MCF 10A (cell line): Measurements from ENCODE around the gene RAPH1. TPM values are rescaled to one million over a fixed set of nuclear protein-coding genes. Genes with fewer than 3 reads are reported as not detected.

Source experiments
- BruUV-seq: library from RNA; stranded (reverse); fragments of 400-500 nt; replicated peaks from 2 replicates; lab custom pipeline; 2021; lab: Mats Ljungman, UMichigan
- CTCF ChIA-PET: fragments of 300-600 bp; sonication (Branson Sonifier 250); formaldehyde crosslinking; extraction: SDS; loops from one replicate; lab custom pipeline; 2021; ENCODE audit warnings: antibody characterized with exemption, inconsistent platforms; lab: Yijun Ruan, JAX
- POLR2A ChIA-PET: fragments of 300-600, 350-650 bp; sonication (Branson Sonifier 250); formaldehyde crosslinking; extraction: SDS; loops from one replicate; lab custom pipeline; 2020; ENCODE audit warnings: antibody characterized with exemption, inconsistent platforms; lab: Yijun Ruan, JAX
- DNase-seq: peaks from one replicate; pipeline ENCODE4 v3.0.0-alpha.2; 2018; ENCODE audit not compliant: unreplicated experiment
- H3K27ac Mint-ChIP-seq: one replicate; pipeline ENCODE4 v1.8.0; 2022; ENCODE audit warnings: mild to moderate bottlenecking, low read depth, mixed read lengths; ENCODE audit not compliant: unreplicated experiment
- H3K27me3 Mint-ChIP-seq: one replicate; pipeline ENCODE4 v1.8.0; 2022; ENCODE audit warnings: mixed read lengths; ENCODE audit not compliant: insufficient read depth, unreplicated experiment
- H3K36me3 Mint-ChIP-seq: one replicate; pipeline ENCODE4 v1.8.0; 2022; ENCODE audit warnings: mild to moderate bottlenecking, moderate library complexity, mixed read lengths; ENCODE audit not compliant: insufficient read depth, unreplicated experiment
- H3K4me1 Mint-ChIP-seq: one replicate; pipeline ENCODE4 v1.8.0; 2022; ENCODE audit warnings: mixed read lengths; ENCODE audit not compliant: insufficient read depth, unreplicated experiment
- H3K4me3 Mint-ChIP-seq: one replicate; pipeline ENCODE4 v1.8.0; 2022; ENCODE audit warnings: mild to moderate bottlenecking, moderate library complexity, mixed read lengths; ENCODE audit not compliant: unreplicated experiment
- H3K9me3 Mint-ChIP-seq: one replicate; pipeline ENCODE4 v1.8.0; 2022; ENCODE audit warnings: mixed read lengths; ENCODE audit not compliant: unreplicated experiment
- CTCF ChIP-seq: fragments of 200-600 bp; IDR thresholded peaks from one replicate; pipeline ENCODE4 v1.8.0; 2022; ENCODE audit warnings: antibody characterized with exemption, mild to moderate bottlenecking; ENCODE audit not compliant: unreplicated experiment
- intact Hi-C: fragments of 100-400 bp; cut with micrococcal nuclease; formaldehyde crosslinking; loops from 2 replicates; pipeline ENCODE4 v1.14.1; 2022
- total RNA-seq: library from RNA; stranded (reverse); gene quantifications from 2 replicates; pipeline ENCODE4 v1.2.3, GENCODE V29; 2022

The RAPH1 gene
- total RNA-seq, 1 experiment from 2014 or later: 79.8 TPM

GRCh38 chr2:203583084-203583695 is 48.1 kb upstream of the RAPH1 start:
- Mint-ChIP-seq H3K36me3 (no peaks in the 10 kb centered on the region), H3K4me1 (peaks cover 41% of the 10 kb centered on the region), H3K4me3 (no peak overlapping the region), H3K9me3 (no peaks in the 10 kb centered on the region), H3K27me3 (no peaks in the 10 kb centered on the region), H3K27ac (no peak overlapping the region)
- ChIA-PET CTCF (interaction anchor here (0.5 to 0.7 kb wide), 3 partner anchors 8 to 266 kb away, joined by 3 to 5 read pairs (median 3); no protein-coding TSS in a partner anchor), POLR2A (interaction anchor here (0.6 kb wide), 1 partner anchor 27 kb away, joined by 3 read pairs; no protein-coding TSS in a partner anchor)
- intact Hi-C loops: no loop called here
- BruUV-seq: no TSS peak
- no peak for TF ChIP-seq CTCF
- no peak for DNase-seq

GRCh38 chr2:203582468-203582867 is 47.4 kb upstream of the RAPH1 start:
- peak; percentile 19 for DNase-seq
- no peaks in the 10 kb centered on the region for H3K27me3 Mint-ChIP-seq
- no peaks in the 10 kb centered on the region for H3K9me3 Mint-ChIP-seq
- no peak overlapping the region for H3K27ac Mint-ChIP-seq
- intact Hi-C loops: no loop called here
- BruUV-seq: no TSS peak
- H3K4me3 Mint-ChIP-seq: no peak overlapping the region
- no peaks in the 10 kb centered on the region for H3K36me3 Mint-ChIP-seq
- TF ChIP-seq CTCF: no peak
- CTCF ChIA-PET: no interaction called here
- peaks cover 41% of the 10 kb centered on the region for H3K4me1 Mint-ChIP-seq
- POLR2A ChIA-PET: no interaction called here

- H3K4me1 Mint-ChIP-seq: peaks cover 32% of the 10 kb centered on the region
- no peaks in the 10 kb centered on the region for H3K9me3 Mint-ChIP-seq
- H3K27me3 Mint-ChIP-seq: no peaks in the 10 kb centered on the region
- CTCF ChIA-PET: no interaction called here
- no peak for TF ChIP-seq CTCF
- POLR2A ChIA-PET: interaction anchor here (0.6 kb wide), 2 partner anchors 36 to 49 kb away, joined by 3 read pairs; no protein-coding TSS in a partner anchor
- BruUV-seq: no TSS peak
- no peaks in the 10 kb centered on the region for H3K36me3 Mint-ChIP-seq
- no peak overlapping the region for H3K27ac Mint-ChIP-seq
- no peak overlapping the region for H3K4me3 Mint-ChIP-seq
- intact Hi-C loops: no loop called here
- no peak for DNase-seq
Measured at GRCh38 chr2:203580844-203581243, 45.7 kb upstream of the RAPH1 start.

- intact Hi-C loops: no loop called here
- no peaks in the 10 kb centered on the region for H3K36me3 Mint-ChIP-seq
- peak overlapping the region; percentile 5 for H3K27ac Mint-ChIP-seq
- no peak overlapping the region for H3K4me3 Mint-ChIP-seq
- ChIA-PET CTCF (interaction anchor here (1.1 kb wide), 1 partner anchor 235 kb away, joined by 3 read pairs; no protein-coding TSS in a partner anchor), POLR2A (interaction anchor here (1.8 kb wide), 1 partner anchor 45 kb away, joined by 5 read pairs; the partner anchor contains the start of gene RAPH1)
- no TSS peak for BruUV-seq
- H3K27me3 Mint-ChIP-seq: no peaks in the 10 kb centered on the region
- TF ChIP-seq CTCF: no peak
- no peaks in the 10 kb centered on the region for H3K9me3 Mint-ChIP-seq
- no peak for DNase-seq
- peaks cover 32% of the 10 kb centered on the region for H3K4me1 Mint-ChIP-seq
Measured at GRCh38 chr2:203579730-203580129, 44.6 kb upstream of the RAPH1 start.
